Measurements from ENCODE around the gene ONECUT1.

ONECUT1 gene

GRCh38 chr15:52782514-52782913 is 7.6 kb downstream of the ONECUT1 start:
- no peak for DNase-seq (ENCODE audit: low read depth)

GRCh38 chr15:52780172-52780980 is 9.8 kb downstream of the ONECUT1 start:
- peak; percentile 23 for DNase-seq (ENCODE audit: low read depth)

- no peak for DNase-seq (ENCODE audit: low read depth)
Observed at GRCh38 chr15:52778457-52778856, 11.7 kb downstream of the ONECUT1 start.

GRCh38 chr15:52772766-52773165 is 17.4 kb downstream of the ONECUT1 start:
- no peak for DNase-seq (ENCODE audit: low read depth)

GRCh38 chr15:52765785-52766184 is 24.4 kb downstream of the ONECUT1 start:
- DNase-seq (ENCODE audit: low read depth), result peak; percentile 8

- DNase-seq (ENCODE audit: low read depth), result no peak
Observed at GRCh38 chr15:52764731-52765130, 25.4 kb downstream of the ONECUT1 start.

- no peak for DNase-seq (ENCODE audit: low read depth)
Observed at GRCh38 chr15:52762621-52763020, 27.5 kb downstream of the ONECUT1 start.

GRCh38 chr15:52760562-52760961 is 29.6 kb downstream of the ONECUT1 start:
- DNase-seq (ENCODE audit: low read depth), result no peak

- DNase-seq (ENCODE audit: low read depth), result no peak
Observed at GRCh38 chr15:52759969-52760368, 30.2 kb downstream of the ONECUT1 start.

GRCh38 chr15:52757496-52757895 is 32.6 kb downstream of the ONECUT1 start:
- DNase-seq (ENCODE audit: low read depth), result no peak

- no peak for DNase-seq (ENCODE audit: low read depth)
Observed at GRCh38 chr15:52751522-52751921, 38.6 kb downstream of the ONECUT1 start.

GRCh38 chr15:52749258-52749657 is 40.9 kb downstream of the ONECUT1 start:
- no peak for DNase-seq (ENCODE audit: low read depth)

- DNase-seq (ENCODE audit: low read depth), result no peak
Observed at GRCh38 chr15:52746162-52746757, 43.9 kb downstream of the ONECUT1 start.

GRCh38 chr15:52745326-52746161 is 44.6 kb downstream of the ONECUT1 start:
- DNase-seq (ENCODE audit: low read depth), result no peak

GRCh38 chr15:52738311-52738710 is 51.8 kb downstream of the ONECUT1 start:
- no peak for DNase-seq (ENCODE audit: low read depth)

GRCh38 chr15:52737720-52738119 is 52.4 kb downstream of the ONECUT1 start:
- DNase-seq (ENCODE audit: low read depth), result peak; percentile 49

GRCh38 chr15:52735231-52736089 is 54.7 kb downstream of the ONECUT1 start:
- DNase-seq (ENCODE audit: low read depth), result no peak

- DNase-seq (ENCODE audit: low read depth), result no peak
Observed at GRCh38 chr15:52734329-52734728, 55.8 kb downstream of the ONECUT1 start.

GRCh38 chr15:52733696-52734255 is 56.4 kb downstream of the ONECUT1 start:
- no peak for DNase-seq (ENCODE audit: low read depth)

- DNase-seq (ENCODE audit: low read depth), result no peak
Observed at GRCh38 chr15:52733088-52733487, 57.0 kb downstream of the ONECUT1 start.

GRCh38 chr15:52732551-52732950 is 57.6 kb downstream of the ONECUT1 start:
- DNase-seq (ENCODE audit: low read depth), result no peak
